IMR-90 (cell line): ENCODE results near the gene OR2C3. TPM values are rescaled to one million over a fixed set of nuclear protein-coding genes. Genes with fewer than 3 reads are reported as not detected.

Source experiments
- ATAC-seq: fragments of 200-7000 bp; cut with Tn5 transposase; 2 replicates; pipeline ENCODE4 v1.9.1; 2020; ENCODE audit warnings: low read depth, mild to moderate bottlenecking, moderate library complexity
- BruUV-seq: library from RNA; stranded (reverse); fragments of 400-500 nt; replicated peaks from 2 replicates; lab custom pipeline; 2021; lab: Mats Ljungman, UMichigan
- CTCF ChIA-PET: fragments of 300-600 bp; formaldehyde crosslinking; extraction: SDS; loops from one replicate; lab custom pipeline; 2021; ENCODE audit warnings: antibody characterized with exemption; lab: Yijun Ruan, JAX
- POLR2A ChIA-PET: fragments of 300-600 bp; sonication (Branson Sonifier 250); formaldehyde crosslinking; loops from one replicate; lab custom pipeline; 2022; ENCODE audit warnings: antibody characterized with exemption; ENCODE audit not compliant: unreplicated experiment; lab: Charles Lee
- DNase-seq: peaks from one replicate; pipeline ENCODE4 v3.0.0; 2013
- H2AFZ ChIP-seq: replicated peaks from 2 replicates; pipeline ENCODE3; 2013; ENCODE audit warnings: low read length, mild to moderate bottlenecking; ENCODE audit not compliant: poor library complexity
- H2AK5ac ChIP-seq: 2 replicates; pipeline ENCODE4 v1.6.1; 2013; ENCODE audit warnings: low read depth, low read length, inconsistent platforms
- H2AK9ac ChIP-seq: replicated peaks from 2 replicates; pipeline ENCODE3; 2013; ENCODE audit warnings: mild to moderate bottlenecking, low read depth, low read length, moderate library complexity; ENCODE audit not compliant: poor library complexity
- H2BK120ac ChIP-seq: 2 replicates; pipeline ENCODE4 v1.6.1; 2013; ENCODE audit warnings: low read depth, low read length, inconsistent platforms
- H2BK15ac ChIP-seq: 3 replicates; pipeline ENCODE4 v1.6.1; 2013; ENCODE audit warnings: low read depth, low read length, inconsistent platforms
- H2BK20ac ChIP-seq: 2 replicates; pipeline ENCODE4 v1.6.1; 2013; ENCODE audit warnings: low read depth, mild to moderate bottlenecking, inconsistent platforms, low read length, moderate library complexity
- H2BK5ac ChIP-seq: 2 replicates; pipeline ENCODE4 v1.6.1; 2013; ENCODE audit warnings: mild to moderate bottlenecking, low read depth, low read length, inconsistent platforms; ENCODE audit not compliant: poor library complexity, severe bottlenecking
- H3K14ac ChIP-seq: replicated peaks from 2 replicates; pipeline ENCODE4 v1.6.1; 2013; ENCODE audit warnings: low read depth, low read length, inconsistent platforms
- H3K18ac ChIP-seq: 2 replicates; pipeline ENCODE4 v1.6.1; 2013; ENCODE audit warnings: low read depth, low read length, control low read depth
- H3K23ac ChIP-seq: 2 replicates; pipeline ENCODE4 v1.6.1; 2013; ENCODE audit warnings: low read depth, low read length, inconsistent platforms
- H3K27ac ChIP-seq: 2 replicates; pipeline ENCODE4 v1.5.1; 2013; ENCODE audit warnings: mild to moderate bottlenecking, control low read depth, low read length; ENCODE audit not compliant: insufficient read depth
- H3K27me3 ChIP-seq: 2 replicates; pipeline ENCODE4 v1.6.1; 2013; ENCODE audit warnings: low read length; ENCODE audit not compliant: control insufficient read depth, insufficient read depth
- H3K36me3 ChIP-seq: 2 replicates; pipeline ENCODE4 v1.6.1; 2013; ENCODE audit warnings: low read length, mixed read lengths; ENCODE audit not compliant: control insufficient read depth, insufficient read depth
- H3K4ac ChIP-seq: 2 replicates; pipeline ENCODE4 v1.6.1; 2013; ENCODE audit warnings: low read depth, low read length, inconsistent platforms
- H3K4me1 ChIP-seq: 2 replicates; pipeline ENCODE4 v1.6.1; 2013; ENCODE audit warnings: low read length, mixed read lengths; ENCODE audit not compliant: control insufficient read depth, insufficient read depth
- H3K4me2 ChIP-seq: 2 replicates; pipeline ENCODE4 v1.6.1; 2013; ENCODE audit warnings: low read depth, mild to moderate bottlenecking, control low read depth, low read length, moderate library complexity
- H3K4me3 ChIP-seq: 2 replicates; pipeline ENCODE4 v1.5.1; 2013; ENCODE audit warnings: low read depth, mild to moderate bottlenecking, control low read depth, low read length, moderate library complexity; ENCODE audit not compliant: insufficient read depth
- H3K56ac ChIP-seq: 2 replicates; pipeline ENCODE4 v1.6.1; 2013; ENCODE audit warnings: low read length, inconsistent platforms; ENCODE audit not compliant: insufficient read depth; ENCODE audit errors: extremely low read depth
- H3K79me1 ChIP-seq, 2 experiments: 2 replicates each; pipeline ENCODE4 v1.6.1; 2013; ENCODE audit warnings: low read length in 2 of 2, inconsistent platforms in 1 of 2, low read depth in 1 of 2
- H3K9ac ChIP-seq: 2 replicates; pipeline ENCODE4 v1.6.1; 2013; ENCODE audit warnings: low read depth, low read length, control low read depth
- H3K9me1 ChIP-seq: 2 replicates; pipeline ENCODE4 v1.6.1; 2013; ENCODE audit warnings: low read length, inconsistent platforms; ENCODE audit not compliant: insufficient read depth
- H3K9me3 ChIP-seq: 2 replicates; pipeline ENCODE4 v1.6.1; 2013; ENCODE audit warnings: low read length; ENCODE audit not compliant: control insufficient read depth, insufficient read depth
- H4K20me1 ChIP-seq: 2 replicates; pipeline ENCODE4 v1.6.1; 2013; ENCODE audit warnings: low read length, inconsistent platforms; ENCODE audit not compliant: insufficient read depth
- H4K5ac ChIP-seq: 2 replicates; pipeline ENCODE4 v1.6.1; 2013; ENCODE audit warnings: mild to moderate bottlenecking, low read depth, low read length, control low read depth
- H4K8ac ChIP-seq, 2 experiments: 2 replicates each; pipeline ENCODE4 v1.6.1; 2013; ENCODE audit warnings: low read depth in 2 of 2, low read length in 2 of 2, control low read depth in 1 of 2, inconsistent platforms in 1 of 2
- H4K91ac ChIP-seq: 2 replicates; pipeline ENCODE4 v1.6.1; 2013; ENCODE audit warnings: low read depth, low read length, inconsistent platforms; ENCODE audit not compliant: insufficient read depth
- FOS ChIP-seq: fragments of 150-350 bp; IDR thresholded peaks from 2 replicates; pipeline ENCODE4 v1.6.1; 2016; ENCODE audit warnings: low read depth, low read length
- WGBS, 2 experiments: methylation state at CpG; one replicate each; pipeline versions ENCODE4 v1.1.5 to v1.1.7; 2013; ENCODE audit warnings: missing lambda C conversion rate in 2 of 2; ENCODE audit not compliant: insufficient read length in 1 of 2; ENCODE audit errors: extremely low coverage in 2 of 2; 5-methylcytosine and 5-hydroxymethylcytosine counted together
- dilution Hi-C: fragments of 300-500 bp; cut with HindIII; formaldehyde crosslinking; loops from one replicate; pipeline ENCODE4 v1.14.3; 2018; ENCODE audit warnings: low sequenced_read_pairs; ENCODE audit not compliant: unreplicated experiment
- in situ Hi-C: fragments of 300-500 bp; cut with MboI; formaldehyde crosslinking; loops from 3 replicates; pipeline ENCODE4 v1.14.3; 2019; ENCODE audit warnings: low sequenced_read_pairs, inconsistent platforms, mixed read lengths
- intact Hi-C: fragments of 100-400 bp; cut with micrococcal nuclease; formaldehyde crosslinking; loops from 2 replicates; pipeline ENCODE4 v1.10.0; 2022
- polyA plus RNA-seq, 3 experiments: library from polyadenylated mRNA; depleted of rRNA; stranded (reverse); fragments of >200 nt; gene quantifications; 2 replicates each; pipeline ENCODE4 v1.2.3, GENCODE V29; 2012; ENCODE audit warnings: low replicate concordance in 1 of 3
- total RNA-seq: library from RNA; depleted of rRNA; stranded (reverse); fragments of >200 nt; gene quantifications from 2 replicates; pipeline ENCODE4 v1.2.3, GENCODE V29; 2012

OR2C3 gene
- total and polyA plus RNA-seq, 2 of the 4 experiments (the other 2 are of a cell fraction), result not detected

DNA sequence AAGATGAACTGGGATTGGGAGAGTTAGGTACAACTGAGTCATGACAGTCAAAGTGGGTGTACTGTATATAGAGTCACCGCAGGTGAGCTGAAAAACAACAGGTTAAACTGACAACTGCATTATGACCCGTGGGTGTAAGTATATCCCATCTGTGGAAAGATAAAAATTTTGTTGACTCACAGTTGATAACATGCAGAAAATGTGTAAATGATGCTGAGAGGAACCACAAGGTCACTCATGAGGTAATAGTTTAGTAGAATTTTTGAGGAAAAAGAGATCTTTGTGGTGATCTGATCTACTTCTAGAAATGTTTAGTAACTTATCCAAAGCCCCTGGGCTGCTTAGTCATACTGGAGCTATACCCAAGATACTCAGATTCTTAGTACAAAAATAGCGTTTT lies 838 bp downstream of the OR2C3 start:
- no peak for DNase-seq

More for the DNA sequence above, 838 bp downstream of the OR2C3 start:
- Histone ChIP-seq H3K4ac (no peak overlapping the region), H3K27ac (no peak overlapping the region), H3K56ac (no peak overlapping the region), H3K9me3 (peaks cover 18% of the 10 kb centered on the region), H2BK20ac (no peak overlapping the region), H2BK120ac (no peak overlapping the region), H3K27me3 (no peaks in the 10 kb centered on the region), H2AFZ (no peak overlapping the region), H3K79me1 (no peaks in the 10 kb centered on the region), H4K91ac (no peak overlapping the region), H3K14ac (no peak overlapping the region), H3K18ac (no peak overlapping the region), H2BK15ac (no peak overlapping the region), H3K4me3 (no peak overlapping the region), H2AK5ac (no peak overlapping the region), H3K4me2 (no peak overlapping the region), H3K9me1 (no peaks in the 10 kb centered on the region), H4K20me1 (no peaks in the 10 kb centered on the region), H2BK5ac (no peak overlapping the region), H3K23ac (no peak overlapping the region), H3K36me3 (no peaks in the 10 kb centered on the region), H4K8ac (no peak overlapping the region), H4K5ac (no peak overlapping the region), H3K4me1 (no peaks in the 10 kb centered on the region), H3K9ac (no peak overlapping the region), H2AK9ac (no peak overlapping the region)
- dilution Hi-C loops, result no loop called here
- ChIA-PET CTCF (no interaction called here), POLR2A (no interaction called here)
- in situ Hi-C loops, result no loop called here
- intact Hi-C loops, result no loop called here
- WGBS, 2 experiments, result 17% methylated on average over 1 of the region's 3 CpGs; no CpG with 5 or more reads in 1 of the 2 experiments
- no TSS peak for BruUV-seq
- ATAC-seq, result no peak
- TF ChIP-seq FOS, result no peak
